ENCODE data around the gene CSH2. TPM values are rescaled to one million over a fixed set of nuclear protein-coding genes. Genes with fewer than 3 reads are reported as not detected.

Gene CSH2
- total RNA-seq, 1 donor, result 0.10 TPM

- Histone ChIP-seq H3K4me1 (ENCODE audit: insufficient read depth, low read length) (peaks cover 51% of the 10 kb centered on the region), H3K4me3 (ENCODE audit: low read length) (no peak overlapping the region), H3K9me3 (ENCODE audit: low read depth, low read length) (no peaks in the 10 kb centered on the region), H3K27me3 (ENCODE audit: insufficient read depth, low read length) (no peaks in the 10 kb centered on the region)
Observed at GRCh38 chr17:63834431-63835166, 38.9 kb downstream of the CSH2 start.

- no peaks in the 10 kb centered on the region for H3K9me3 ChIP-seq (ENCODE audit: low read depth, low read length)
- peaks cover 48% of the 10 kb centered on the region for H3K4me1 ChIP-seq (ENCODE audit: insufficient read depth, low read length)
- H3K4me3 ChIP-seq (ENCODE audit: low read length), result no peak overlapping the region
- no peaks in the 10 kb centered on the region for H3K27me3 ChIP-seq (ENCODE audit: insufficient read depth, low read length)
Observed at GRCh38 chr17:63833741-63834373, 39.6 kb downstream of the CSH2 start.

- Histone ChIP-seq H3K9me3 (ENCODE audit: low read depth, low read length) (no peaks in the 10 kb centered on the region), H3K4me3 (ENCODE audit: low read length) (no peak overlapping the region), H3K27me3 (ENCODE audit: insufficient read depth, low read length) (no peaks in the 10 kb centered on the region), H3K4me1 (ENCODE audit: insufficient read depth, low read length) (peaks cover 47% of the 10 kb centered on the region)
Observed at GRCh38 chr17:63833026-63833740, 40.3 kb downstream of the CSH2 start.

GRCh38 chr17:63832455-63832854 is 41.0 kb downstream of the CSH2 start:
- Histone ChIP-seq H3K27me3 (ENCODE audit: insufficient read depth, low read length) (no peaks in the 10 kb centered on the region), H3K4me1 (ENCODE audit: insufficient read depth, low read length) (peaks cover 47% of the 10 kb centered on the region), H3K9me3 (ENCODE audit: low read depth, low read length) (no peaks in the 10 kb centered on the region), H3K4me3 (ENCODE audit: low read length) (no peak overlapping the region)

- Histone ChIP-seq H3K9me3 (ENCODE audit: low read depth, low read length) (no peaks in the 10 kb centered on the region), H3K4me3 (ENCODE audit: low read length) (no peak overlapping the region), H3K27me3 (ENCODE audit: insufficient read depth, low read length) (no peaks in the 10 kb centered on the region), H3K4me1 (ENCODE audit: insufficient read depth, low read length) (peaks cover 44% of the 10 kb centered on the region)
Observed at GRCh38 chr17:63832014-63832413, 41.5 kb downstream of the CSH2 start.

GRCh38 chr17:63831505-63831904 is 42.0 kb downstream of the CSH2 start:
- Histone ChIP-seq H3K4me3 (ENCODE audit: low read length) (no peak overlapping the region), H3K4me1 (ENCODE audit: insufficient read depth, low read length) (peaks cover 45% of the 10 kb centered on the region)

GRCh38 chr17:63830904-63831491 is 42.5 kb downstream of the CSH2 start:
- H3K4me1 ChIP-seq (ENCODE audit: insufficient read depth, low read length), result peaks cover 50% of the 10 kb centered on the region
- no peaks in the 10 kb centered on the region for H3K9me3 ChIP-seq (ENCODE audit: low read depth, low read length)
- H3K27me3 ChIP-seq (ENCODE audit: insufficient read depth, low read length), result no peaks in the 10 kb centered on the region
- H3K4me3 ChIP-seq (ENCODE audit: low read length), result no peak overlapping the region

More at GRCh38 chr17:63831505-63831904, 42.0 kb downstream of the CSH2 start:
- Histone ChIP-seq H3K27me3 (ENCODE audit: insufficient read depth, low read length) (no peaks in the 10 kb centered on the region), H3K9me3 (ENCODE audit: low read depth, low read length) (no peaks in the 10 kb centered on the region)

GRCh38 chr17:63830278-63830677 is 43.2 kb downstream of the CSH2 start:
- Histone ChIP-seq H3K4me3 (ENCODE audit: low read length) (no peak overlapping the region), H3K27me3 (ENCODE audit: insufficient read depth, low read length) (no peaks in the 10 kb centered on the region), H3K4me1 (ENCODE audit: insufficient read depth, low read length) (peaks cover 56% of the 10 kb centered on the region), H3K9me3 (ENCODE audit: low read depth, low read length) (no peaks in the 10 kb centered on the region)

GRCh38 chr17:63828936-63829335 is 44.5 kb downstream of the CSH2 start:
- Histone ChIP-seq H3K4me3 (ENCODE audit: low read length) (no peak overlapping the region), H3K4me1 (ENCODE audit: insufficient read depth, low read length) (peaks cover 46% of the 10 kb centered on the region), H3K9me3 (ENCODE audit: low read depth, low read length) (no peaks in the 10 kb centered on the region), H3K27me3 (ENCODE audit: insufficient read depth, low read length) (no peaks in the 10 kb centered on the region)

GRCh38 chr17:63827801-63828221 is 45.7 kb downstream of the CSH2 start:
- H3K9me3 ChIP-seq (ENCODE audit: low read depth, low read length), result no peaks in the 10 kb centered on the region
- peaks cover 46% of the 10 kb centered on the region for H3K4me1 ChIP-seq (ENCODE audit: insufficient read depth, low read length)
- H3K4me3 ChIP-seq (ENCODE audit: low read length), result peak overlapping the region; percentile 83
- H3K27me3 ChIP-seq (ENCODE audit: insufficient read depth, low read length), result no peaks in the 10 kb centered on the region

- H3K27me3 ChIP-seq (ENCODE audit: insufficient read depth, low read length), result no peaks in the 10 kb centered on the region
- H3K4me1 ChIP-seq (ENCODE audit: insufficient read depth, low read length), result peaks cover 44% of the 10 kb centered on the region
- H3K4me3 ChIP-seq (ENCODE audit: low read length), result peak within 1 kb of the TSS; percentile 83
- no peaks in the 10 kb centered on the region for H3K9me3 ChIP-seq (ENCODE audit: low read depth, low read length)
Observed at GRCh38 chr17:63827002-63827800, 46.3 kb downstream of the CSH2 start, which contains the start of the genes FTSJ3 and PSMC5. TSS of gene FTSJ3 (minus strand) at chr17:63827663. CDS start at chr17:63826902, 761 bp downstream. TSS of gene PSMC5 (plus strand) at chr17:63827431. CDS start at chr17:63827491, 60 bp downstream.

- no peaks in the 10 kb centered on the region for H3K9me3 ChIP-seq (ENCODE audit: low read depth, low read length)
- peaks cover 38% of the 10 kb centered on the region for H3K4me1 ChIP-seq (ENCODE audit: insufficient read depth, low read length)
- H3K27me3 ChIP-seq (ENCODE audit: insufficient read depth, low read length), result no peaks in the 10 kb centered on the region
- H3K4me3 ChIP-seq (ENCODE audit: low read length), result peak overlapping the region; percentile 83
Observed at GRCh38 chr17:63826468-63827001, 46.9 kb downstream of the CSH2 start.

GRCh38 chr17:63824362-63824761 is 49.1 kb downstream of the CSH2 start:
- peaks cover 34% of the 10 kb centered on the region for H3K4me1 ChIP-seq (ENCODE audit: insufficient read depth, low read length)
- no peaks in the 10 kb centered on the region for H3K9me3 ChIP-seq (ENCODE audit: low read depth, low read length)
- no peak overlapping the region for H3K4me3 ChIP-seq (ENCODE audit: low read length)
- no peaks in the 10 kb centered on the region for H3K27me3 ChIP-seq (ENCODE audit: insufficient read depth, low read length)

Data from mononuclear cell (primary cell).